Bronchial epithelial cell (primary cell): ENCODE results near the gene ANGPTL2. TPM values are rescaled to one million over a fixed set of nuclear protein-coding genes. Genes with fewer than 3 reads are reported as not detected.
"Not testable (repeated sequence)": the region's sequence is repeated elsewhere in the genome, so short reads cannot be mapped to it uniquely, and the experiment has no call there.

Experiments
- DNase-seq: peaks from one replicate; pipeline ENCODE4 v3.0.0-alpha.2; 2010; ENCODE audit warnings: low read depth
- FAIRE-seq: peaks from 2 replicates; lab custom pipeline; 2011; peaks lifted over from hg19 to GRCh38; lab: Jason Lieb, UNC
- H3K27me3 ChIP-seq: 2 replicates; pipeline ENCODE4 v1.5.1; 2011; ENCODE audit warnings: low read length; ENCODE audit not compliant: control insufficient read depth, insufficient read depth
- H3K36me3 ChIP-seq: 2 replicates; pipeline ENCODE4 v1.5.1; 2011; ENCODE audit warnings: low read length; ENCODE audit not compliant: control insufficient read depth, insufficient read depth
- H3K4me3 ChIP-seq: 2 replicates; pipeline ENCODE4 v1.5.1; 2011; ENCODE audit warnings: mild to moderate bottlenecking, low read depth, low read length, control low read depth
- CTCF ChIP-seq: IDR thresholded peaks from 2 replicates; pipeline ENCODE4 v1.5.1; 2011; ENCODE audit warnings: mild to moderate bottlenecking, moderate library complexity, low read length, control low read depth, inconsistent platforms; ENCODE audit not compliant: insufficient read depth, severe bottlenecking
- total RNA-seq: library from RNA; depleted of rRNA; stranded (reverse); fragments of >200 nt; gene quantifications from 2 replicates; pipeline ENCODE4 v1.2.1, GENCODE V29; 2014

ANGPTL2 gene
- 0.13 and 0.79 TPM in 2 replicates for total RNA-seq

- DNase-seq (peak; percentile 51), FAIRE-seq (no peak)
- Histone ChIP-seq H3K27me3 (peaks cover 23% of the 10 kb centered on the region), H3K36me3 (no peaks in the 10 kb centered on the region), H3K4me3 (no peak within 1 kb of the TSS)
- TF ChIP-seq CTCF, result no peak
Measured at GRCh38 chr9:127122176-127123063, at the start of gene ANGPTL2. ANGPTL2 (minus strand) TSS chr9:127122635; CDS start chr9:127108731, 13,904 bp downstream.

GRCh38 chr9:127171348-127171747 lies 48.9 kb upstream of the ANGPTL2 start:
- H3K27me3 ChIP-seq, FAIRE-seq, DNase-seq, H3K4me3 ChIP-seq, H3K36me3 ChIP-seq: not testable (repeated sequence)

- no peak for DNase-seq
- H3K27me3 ChIP-seq, result peaks cover 7% of the 10 kb centered on the region
- no peak for FAIRE-seq
- no peak for TF ChIP-seq CTCF
- H3K4me3 ChIP-seq, result no peak overlapping the region
- H3K36me3 ChIP-seq, result no peaks in the 10 kb centered on the region
Measured at GRCh38 chr9:127170652-127171051, 48.2 kb upstream of the ANGPTL2 start.

- no peak for TF ChIP-seq CTCF
- H3K27me3 ChIP-seq, result peaks cover 7% of the 10 kb centered on the region
- no peak overlapping the region for H3K4me3 ChIP-seq
- no peak for DNase-seq
- FAIRE-seq, result no peak
- no peaks in the 10 kb centered on the region for H3K36me3 ChIP-seq
Measured at GRCh38 chr9:127170103-127170502, 47.7 kb upstream of the ANGPTL2 start.

- H3K36me3 ChIP-seq, result no peaks in the 10 kb centered on the region
- peaks cover 4% of the 10 kb centered on the region for H3K27me3 ChIP-seq
- H3K4me3 ChIP-seq, result no peak overlapping the region
- DNase-seq, result no peak
- no peak for TF ChIP-seq CTCF
- no peak for FAIRE-seq
Measured at GRCh38 chr9:127169575-127169883, 47.1 kb upstream of the ANGPTL2 start.

- no peak for FAIRE-seq
Measured at GRCh38 chr9:127168756-127169574, 46.5 kb upstream of the ANGPTL2 start.

More at GRCh38 chr9:127168756-127169574, 46.5 kb upstream of the ANGPTL2 start:
- Histone ChIP-seq H3K4me3 (no peak overlapping the region), H3K27me3 (peaks cover 4% of the 10 kb centered on the region), H3K36me3 (no peaks in the 10 kb centered on the region)
- no peak for TF ChIP-seq CTCF
- no peak for DNase-seq
